Left lung (tissue), 10 donors: Measurements from ENCODE around the gene FBXW7. TPM values are rescaled to one million over a fixed set of nuclear protein-coding genes. Genes with fewer than 3 reads are reported as not detected.

Experiments used
- ATAC-seq: fragments of 200-7000 bp; cut with Tn5 transposase; one replicate; pipeline ENCODE4 v1.9.1; 2020; ENCODE audit warnings: moderate library complexity
- DNase-seq, 4 donors: peaks; one replicate each; pipeline ENCODE4 v3.0.0-alpha.2; 2013 to 2020
- H3K27ac ChIP-seq, 2 donors: fragments of 200-600 bp; sonication (generic) in 1 of 2; one replicate each; pipeline versions ENCODE4 v1.5.0 to v1.8.0; 2020 to 2021
- H3K27me3 ChIP-seq, 2 donors: fragments of 200-600 bp; sonication (generic) in 1 of 2; one replicate each; pipeline versions ENCODE4 v1.5.0 to v1.8.0; 2020 to 2021
- H3K36me3 ChIP-seq, 2 donors: fragments of 200-600 bp; sonication (generic) in 1 of 2; one replicate each; pipeline versions ENCODE4 v1.5.0 to v1.8.0; 2020 to 2021
- H3K4me1 ChIP-seq, 2 donors: fragments of 200-600 bp; one replicate each; pipeline ENCODE4 v1.8.0; 2021
- H3K4me3 ChIP-seq, 2 donors: fragments of 200-600 bp; sonication (generic) in 1 of 2; one replicate each; pipeline versions ENCODE4 v1.5.0 to v1.8.0; 2020 to 2021; ENCODE audit warnings: mild to moderate bottlenecking in 1 of 2
- H3K9me3 ChIP-seq, 2 donors: fragments of 200-600 bp; sonication (generic) in 1 of 2; one replicate each; pipeline versions ENCODE4 v1.5.0 to v1.8.0; 2020 to 2021
- CTCF ChIP-seq, 2 donors: fragments of 200-600 bp; sonication (generic) in 1 of 2; IDR thresholded peaks; one replicate each; pipeline versions ENCODE4 v1.5.0 to v1.8.0; 2021; ENCODE audit warnings: antibody characterized with exemption in 2 of 2
- intact Hi-C, 2 donors: fragments of 100-400 bp; cut with DNase I; formaldehyde crosslinking; loops; one replicate each; pipeline versions ENCODE4 v1.11.2 to v1.14.2; 2022
- polyA plus RNA-seq, 6 donors: library from polyadenylated mRNA; unstranded; fragments of 120-200 nt; gene quantifications; one replicate each; pipeline ENCODE4 v1.2.1, GENCODE V29; 2013; ENCODE audit not compliant: insufficient read length in 6 of 6
- total RNA-seq, 2 donors: library from RNA; stranded (reverse); fragmentation: NEBNext Ultra II Directional; extraction: Animal tissue kit (Norgen Biotek cat#: 25700); gene quantifications; one replicate each; pipeline ENCODE4 v1.2.1, GENCODE V29; 2021
- donor health status: DM: no; HTN: yes; CAD: no.
- donor health status: DM: no; HTN: no; CAD: no.

Gene FBXW7
- total and polyA plus RNA-seq, 8 donors: 29.0 to 39.7 (median 34.7) TPM

DNA sequence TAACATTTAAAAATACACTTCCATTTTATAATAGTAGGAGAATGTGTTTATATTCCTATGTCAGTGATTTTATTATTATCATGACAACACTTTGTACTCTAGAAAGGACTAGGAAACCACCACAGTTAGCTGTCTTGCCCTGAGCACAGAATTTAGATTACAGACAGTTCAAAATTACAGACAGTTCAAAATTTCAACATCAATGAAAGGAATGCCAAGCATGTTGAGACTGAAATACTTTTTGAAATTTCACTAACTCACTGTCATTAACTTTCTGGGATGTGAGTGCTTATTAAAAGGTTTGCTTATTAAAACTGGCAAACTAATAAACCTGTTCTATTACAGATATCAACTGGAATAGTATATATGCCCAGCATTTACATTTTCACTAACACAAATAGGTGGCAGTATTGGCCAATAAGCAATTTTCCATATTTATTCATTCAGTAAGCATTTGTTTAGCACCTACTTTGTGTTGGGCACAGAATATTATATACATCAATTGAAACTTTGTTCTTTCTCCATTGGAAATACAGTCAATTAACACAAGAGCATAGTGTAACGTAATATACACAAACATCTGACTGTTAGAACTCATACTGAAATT is 179.4 kb downstream of the FBXW7 start:
- ATAC-seq (no peak), DNase-seq (no peak)
- Histone ChIP-seq H3K36me3 (no peaks in the 10 kb centered on the region), H3K27me3 (no peaks in the 10 kb centered on the region), H3K27ac (no peak overlapping the region), H3K4me1 (peaks cover 0 to 30% of the 10 kb centered on the region in 2 donors), H3K4me3 (no peak overlapping the region), H3K9me3 (no peaks in the 10 kb centered on the region)
- TF ChIP-seq CTCF (IDR thresholded peaks at IDR 0.05): no peak
- intact Hi-C loops: no loop called here

GRCh38 chr4:152352622-152353116 is 183.2 kb downstream of the FBXW7 start:
- no peak for TF ChIP-seq CTCF (IDR thresholded peaks at IDR 0.05)
- intact Hi-C loops: no loop called here
- peak overlapping the region in 1 of 2 donors; percentile 76 for H3K27ac ChIP-seq

GRCh38 chr4:152352215-152352614 is 183.7 kb downstream of the FBXW7 start:
- intact Hi-C loops: no loop called here
- Histone ChIP-seq H3K9me3 (no peaks in the 10 kb centered on the region), H3K27me3 (no peaks in the 10 kb centered on the region), H3K4me1 (peaks cover 0 to 9% of the 10 kb centered on the region in 2 donors), H3K27ac (peak overlapping the region in 1 of 2 donors; percentile 76), H3K4me3 (peak overlapping the region; percentile 12 to 22), H3K36me3 (no peaks in the 10 kb centered on the region)
- no peak for TF ChIP-seq CTCF (IDR thresholded peaks at IDR 0.05)
- no peak for DNase-seq
- peak; percentile 25 for ATAC-seq

More at GRCh38 chr4:152352622-152353116, 183.2 kb downstream of the FBXW7 start:
- Histone ChIP-seq H3K4me3 (peak overlapping the region; percentile 12 to 22), H3K27me3 (no peaks in the 10 kb centered on the region), H3K36me3 (no peaks in the 10 kb centered on the region), H3K4me1 (peaks cover 0 to 14% of the 10 kb centered on the region in 2 donors), H3K9me3 (no peaks in the 10 kb centered on the region)
- ATAC-seq: peak; percentile 99
- DNase-seq: peak in 3 of 4 donors; percentile 32 to 94 (median 89)

GRCh38 chr4:152351080-152351479 is 184.8 kb downstream of the FBXW7 start:
- DNase-seq (no peak), ATAC-seq (no peak)
- no peak overlapping the region for H3K27ac ChIP-seq
- no peak overlapping the region for H3K4me3 ChIP-seq
- no peak for TF ChIP-seq CTCF (IDR thresholded peaks at IDR 0.05)
- intact Hi-C loops: no loop called here
- H3K4me1 ChIP-seq: no peaks in the 10 kb centered on the region
- peaks cover 0 to 9% of the 10 kb centered on the region in 2 donors for H3K36me3 ChIP-seq
- no peaks in the 10 kb centered on the region for H3K9me3 ChIP-seq
- no peaks in the 10 kb centered on the region for H3K27me3 ChIP-seq

DNA sequence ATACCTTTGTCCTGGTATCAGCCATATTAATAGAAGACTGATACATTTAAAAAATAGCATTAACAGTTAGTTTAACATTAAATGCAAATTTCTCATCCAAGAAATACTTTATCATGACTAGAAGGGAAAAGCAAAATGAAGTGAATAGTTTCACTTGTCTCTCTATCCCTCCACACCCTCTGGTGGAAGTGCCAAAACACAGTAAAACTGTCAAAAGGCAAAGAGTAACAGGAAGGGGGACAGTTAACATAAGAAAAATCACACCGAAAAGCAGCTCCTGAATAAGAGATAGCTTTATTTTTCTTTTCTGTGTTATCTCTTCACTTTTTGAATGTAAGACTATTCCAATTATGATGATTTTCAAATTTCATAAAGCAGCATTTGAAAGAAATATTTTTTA is 187.2 kb downstream of the FBXW7 start:
- Histone ChIP-seq H3K4me1 (no peaks in the 10 kb centered on the region), H3K4me3 (no peak overlapping the region), H3K27me3 (no peaks in the 10 kb centered on the region), H3K36me3 (peaks cover 0 to 13% of the 10 kb centered on the region in 2 donors), H3K27ac (no peak overlapping the region), H3K9me3 (no peaks in the 10 kb centered on the region)
- intact Hi-C loops: no loop called here
- DNase-seq (peak in 1 of 4 donors; percentile 4), ATAC-seq (no peak)
- TF ChIP-seq CTCF (IDR thresholded peaks at IDR 0.05): no peak
